H9 (cell line): ENCODE data around the gene ZNF860. TPM values are rescaled to one million over a fixed set of nuclear protein-coding genes. Genes with fewer than 3 reads are reported as not detected.

ENCODE experiments used
- DNase-seq: peaks from one replicate; pipeline ENCODE4 v3.0.0-alpha.2; 2017
- H2AFZ ChIP-seq: one replicate; pipeline ENCODE4 v1.6.1; 2013; ENCODE audit warnings: mild to moderate bottlenecking, low read length, control low read depth, moderate library complexity
- H2AK5ac ChIP-seq: 2 replicates; pipeline ENCODE4 v1.6.1; 2013; ENCODE audit warnings: low read length, control low read depth, mixed read lengths; ENCODE audit not compliant: insufficient read length
- H2BK120ac ChIP-seq: one replicate; pipeline ENCODE4 v1.6.1; 2013; ENCODE audit warnings: low read depth, mild to moderate bottlenecking, low read length, control low read depth, inconsistent platforms; ENCODE audit not compliant: poor library complexity, severe bottlenecking
- H2BK12ac ChIP-seq: 2 replicates; pipeline ENCODE4 v1.6.1; 2013; ENCODE audit warnings: low read length, control low read depth, mixed read lengths, low read depth; ENCODE audit not compliant: insufficient read length
- H2BK15ac ChIP-seq: 2 replicates; pipeline ENCODE4 v1.6.1; 2013; ENCODE audit warnings: low read depth, low read length, control low read depth
- H2BK20ac ChIP-seq: one replicate; pipeline ENCODE4 v1.6.1; 2013; ENCODE audit warnings: low read depth, mild to moderate bottlenecking, low read length, control low read depth, inconsistent platforms; ENCODE audit not compliant: poor library complexity, severe bottlenecking
- H2BK5ac ChIP-seq: 2 replicates; pipeline ENCODE4 v1.6.1; 2013; ENCODE audit warnings: low read length, control low read depth, mixed read lengths; ENCODE audit not compliant: insufficient read length
- H3K14ac ChIP-seq: 2 replicates; pipeline ENCODE4 v1.6.1; 2013; ENCODE audit warnings: low read length, control low read depth; ENCODE audit not compliant: insufficient read depth
- H3K18ac ChIP-seq: 2 replicates; pipeline ENCODE4 v1.6.1; 2013; ENCODE audit warnings: low read depth, mild to moderate bottlenecking, mixed read lengths, low read length, control low read depth; ENCODE audit not compliant: insufficient read length
- H3K23ac ChIP-seq: 2 replicates; pipeline ENCODE4 v1.6.1; 2013; ENCODE audit warnings: low read length, control low read depth, mixed read lengths, low read depth; ENCODE audit not compliant: insufficient read length
- H3K23me2 ChIP-seq: 2 replicates; pipeline ENCODE4 v1.6.1; 2013; ENCODE audit warnings: low read depth, mild to moderate bottlenecking, mixed read lengths, low read length, control low read depth; ENCODE audit not compliant: insufficient read length, poor library complexity, severe bottlenecking
- H3K27ac ChIP-seq: 2 replicates; pipeline ENCODE4 v1.5.1; 2013; ENCODE audit warnings: low read length, control low read depth, mixed read lengths, low read depth; ENCODE audit not compliant: insufficient read length
- H3K27me3 ChIP-seq: 2 replicates; pipeline ENCODE4 v1.6.1; 2013; ENCODE audit warnings: low read length, control low read depth, inconsistent platforms; ENCODE audit not compliant: insufficient read depth
- H3K4ac ChIP-seq: 2 replicates; pipeline ENCODE4 v1.6.1; 2013; ENCODE audit warnings: low read depth, mild to moderate bottlenecking, control low read depth, inconsistent platforms, low read length, moderate library complexity
- H3K4me1 ChIP-seq: 2 replicates; pipeline ENCODE4 v1.6.1; 2013; ENCODE audit warnings: low read length, control low read depth, inconsistent platforms; ENCODE audit not compliant: insufficient read depth
- H3K4me2 ChIP-seq: 2 replicates; pipeline ENCODE4 v1.6.1; 2013; ENCODE audit warnings: low read length, control low read depth, mixed read lengths; ENCODE audit not compliant: insufficient read length, insufficient read depth
- H3K56ac ChIP-seq: 2 replicates; pipeline ENCODE4 v1.6.1; 2013; ENCODE audit warnings: low read depth, mild to moderate bottlenecking, mixed read lengths, low read length, control low read depth; ENCODE audit not compliant: insufficient read length
- H3K79me1 ChIP-seq: 2 replicates; pipeline ENCODE4 v1.6.1; 2013; ENCODE audit warnings: low read depth, mild to moderate bottlenecking, moderate library complexity, low read length, control low read depth, inconsistent platforms; ENCODE audit not compliant: insufficient read depth, poor library complexity, severe bottlenecking
- H3K79me2 ChIP-seq: 2 replicates; pipeline ENCODE4 v1.6.1; 2013; ENCODE audit warnings: low read length, control low read depth, inconsistent platforms; ENCODE audit not compliant: insufficient read depth
- H3K9ac ChIP-seq: 2 replicates; pipeline ENCODE4 v1.6.1; 2013; ENCODE audit warnings: low read length, control low read depth, mixed read lengths; ENCODE audit not compliant: insufficient read length; ENCODE audit errors: extremely low read depth
- H3K9me3 ChIP-seq: one replicate; pipeline ENCODE4 v1.6.1; 2013; ENCODE audit warnings: low read depth, low read length, inconsistent platforms; ENCODE audit not compliant: control insufficient read depth
- H3T11ph ChIP-seq: one replicate; pipeline ENCODE4 v1.6.1; 2013; ENCODE audit warnings: mild to moderate bottlenecking, low read length, control low read depth, inconsistent platforms
- H4K20me1 ChIP-seq: one replicate; pipeline ENCODE4 v1.6.1; 2013; ENCODE audit not compliant: control insufficient read depth, insufficient read length, insufficient read depth
- H4K5ac ChIP-seq: 2 replicates; pipeline ENCODE4 v1.6.1; 2013; ENCODE audit warnings: low read depth, mild to moderate bottlenecking, mixed read lengths, low read length, control low read depth; ENCODE audit not compliant: insufficient read length
- H4K8ac ChIP-seq: replicated peaks from 2 replicates; pipeline ENCODE4 v1.6.1; 2013; ENCODE audit warnings: low read length, control low read depth, mixed read lengths, low read depth; ENCODE audit not compliant: insufficient read length
- H4K91ac ChIP-seq: 2 replicates; pipeline ENCODE4 v1.6.1; 2013; ENCODE audit warnings: low read depth, mild to moderate bottlenecking, moderate library complexity, mixed read lengths, low read length, control low read depth; ENCODE audit not compliant: insufficient read length
- H3K27ac Mint-ChIP-seq, 3 experiments: 2 replicates in 2 of 3; 3 replicates in 1 of 3; pipeline ENCODE4 v1.8.0; 2020 to 2021; ENCODE audit warnings: mixed read lengths in 3 of 3, mild to moderate bottlenecking in 1 of 3, moderate library complexity in 1 of 3
- H3K27me3 Mint-ChIP-seq: 2 replicates; pipeline ENCODE4 v1.8.0; 2021; ENCODE audit warnings: low read depth, mild to moderate bottlenecking, moderate library complexity, mixed read lengths
- H3K36me3 Mint-ChIP-seq, 3 experiments: 2 replicates in 2 of 3; 3 replicates in 1 of 3; pipeline ENCODE4 v1.8.0; 2020 to 2021; ENCODE audit warnings: low read depth in 3 of 3, mixed read lengths in 3 of 3; ENCODE audit not compliant: insufficient read depth in 1 of 3
- H3K4me1 Mint-ChIP-seq, 2 experiments: 2 replicates each; pipeline ENCODE4 v1.8.0; 2020; ENCODE audit warnings: mixed read lengths in 2 of 2
- H3K4me3 Mint-ChIP-seq, 2 experiments: 2 replicates in 1 of 2; 3 replicates in 1 of 2; pipeline ENCODE4 v1.8.0; 2020 to 2021; ENCODE audit warnings: mild to moderate bottlenecking in 2 of 2, mixed read lengths in 2 of 2, moderate library complexity in 1 of 2
- H3K9me3 Mint-ChIP-seq, 2 experiments: 2 replicates in 1 of 2; 3 replicates in 1 of 2; pipeline ENCODE4 v1.8.0; 2020; ENCODE audit warnings: mild to moderate bottlenecking in 2 of 2, mixed read lengths in 2 of 2, moderate library complexity in 1 of 2
- WGBS: extraction: QIAGEN DNeasy Blood & Tissue Kit; methylation state at CpG from one replicate; pipeline ENCODE4 v1.1.7; 2013; ENCODE audit warnings: missing lambda C conversion rate, low lambda C conversion rate, mixed read lengths; ENCODE audit not compliant: insufficient read length; ENCODE audit errors: extremely low coverage; 5-methylcytosine and 5-hydroxymethylcytosine counted together
- total RNA-seq: library from RNA; stranded (reverse); gene quantifications from 2 replicates; pipeline ENCODE4 v1.2.1, GENCODE V29; 2021
- TF ChIP-seq, protein P1 (sequence below): fragments of 200-600 bp; sonication (generic); conservative IDR thresholded peaks from 3 replicates; pipeline ENCODE4 v1.8.0; 2021; ENCODE audit warnings: antibody characterized with exemption, mild to moderate bottlenecking

Gene ZNF860
- total RNA-seq, 1 experiment from 2014 or later = 2.6 TPM

DNA sequence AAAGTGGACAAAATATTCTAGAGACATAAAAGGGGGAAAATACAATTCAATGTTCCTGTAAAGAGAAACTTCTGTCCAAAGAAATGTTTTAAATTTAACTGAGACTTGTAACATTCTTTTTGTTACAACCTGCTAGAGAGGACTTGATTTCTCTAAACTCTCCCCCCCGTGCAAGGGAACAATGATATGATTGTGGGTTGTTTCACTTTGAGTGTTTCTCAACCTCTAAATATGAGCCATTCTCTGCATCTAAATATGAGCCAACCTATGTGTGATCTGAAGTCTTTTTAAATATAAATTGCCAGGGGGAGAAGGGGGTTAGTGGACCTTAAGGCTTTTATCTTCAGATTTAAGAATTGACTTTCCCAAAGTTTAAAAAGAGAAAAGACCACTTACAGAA is 14.6 kb downstream of the ZNF860 start:
- H2BK15ac ChIP-seq = no peak overlapping the region
- TF ChIP-seq, protein P1, sequence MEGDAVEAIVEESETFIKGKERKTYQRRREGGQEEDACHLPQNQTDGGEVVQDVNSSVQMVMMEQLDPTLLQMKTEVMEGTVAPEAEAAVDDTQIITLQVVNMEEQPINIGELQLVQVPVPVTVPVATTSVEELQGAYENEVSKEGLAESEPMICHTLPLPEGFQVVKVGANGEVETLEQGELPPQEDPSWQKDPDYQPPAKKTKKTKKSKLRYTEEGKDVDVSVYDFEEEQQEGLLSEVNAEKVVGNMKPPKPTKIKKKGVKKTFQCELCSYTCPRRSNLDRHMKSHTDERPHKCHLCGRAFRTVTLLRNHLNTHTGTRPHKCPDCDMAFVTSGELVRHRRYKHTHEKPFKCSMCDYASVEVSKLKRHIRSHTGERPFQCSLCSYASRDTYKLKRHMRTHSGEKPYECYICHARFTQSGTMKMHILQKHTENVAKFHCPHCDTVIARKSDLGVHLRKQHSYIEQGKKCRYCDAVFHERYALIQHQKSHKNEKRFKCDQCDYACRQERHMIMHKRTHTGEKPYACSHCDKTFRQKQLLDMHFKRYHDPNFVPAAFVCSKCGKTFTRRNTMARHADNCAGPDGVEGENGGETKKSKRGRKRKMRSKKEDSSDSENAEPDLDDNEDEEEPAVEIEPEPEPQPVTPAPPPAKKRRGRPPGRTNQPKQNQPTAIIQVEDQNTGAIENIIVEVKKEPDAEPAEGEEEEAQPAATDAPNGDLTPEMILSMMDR = no peak
- no peak overlapping the region for H3K27ac Mint-ChIP-seq
- H2BK120ac ChIP-seq = no peak overlapping the region
- H3K9me3 ChIP-seq = peaks cover under 1% of the 10 kb centered on the region
- H3K9me3 Mint-ChIP-seq = peaks cover 29 to 32% of the 10 kb centered on the region in 2 experiments; a peak in 4 of 5 replicates
- no peak overlapping the region for H2BK12ac ChIP-seq
- H3K56ac ChIP-seq = no peak overlapping the region
- H3K79me1 ChIP-seq = no peaks in the 10 kb centered on the region
- H3K4me2 ChIP-seq = no peak overlapping the region
- H4K91ac ChIP-seq = no peak overlapping the region
- no peak overlapping the region for H2BK5ac ChIP-seq
- no peak overlapping the region for H2BK20ac ChIP-seq
- H3K4me1 ChIP-seq = no peaks in the 10 kb centered on the region
- no peak overlapping the region for H4K8ac ChIP-seq
- no peaks in the 10 kb centered on the region for H3K23me2 ChIP-seq
- H3K4ac ChIP-seq = no peak overlapping the region
- no CpG with 5 or more reads among the region's 1 CpG for WGBS
- no peak for DNase-seq
- no peak overlapping the region for H2AFZ ChIP-seq
- no peak overlapping the region for H3K14ac ChIP-seq
- no peak overlapping the region for H3K9ac ChIP-seq
- H3K23ac ChIP-seq = no peak overlapping the region
- H3T11ph ChIP-seq = no peak overlapping the region
- H3K27me3 ChIP-seq = no peaks in the 10 kb centered on the region
- no peak overlapping the region for H4K5ac ChIP-seq
- peaks cover 12 to 37% (median 14%) of the 10 kb centered on the region in 3 experiments for H3K36me3 Mint-ChIP-seq
- no peak overlapping the region for H3K4me3 Mint-ChIP-seq
- no peak overlapping the region for H2AK5ac ChIP-seq
- H3K4me1 Mint-ChIP-seq = no peaks in the 10 kb centered on the region
- no peaks in the 10 kb centered on the region; the same call in 1 of the 2 replicates for H3K27me3 Mint-ChIP-seq
- no peak overlapping the region for H3K18ac ChIP-seq
- H4K20me1 ChIP-seq = no peaks in the 10 kb centered on the region
- no peaks in the 10 kb centered on the region for H3K79me2 ChIP-seq
- no peak overlapping the region for H3K27ac ChIP-seq
